Measurements from ENCODE around the gene PEAK3.

Gene PEAK3

GRCh38 chr19:2250766-2251105 lies 31.2 kb downstream of the PEAK3 start:
- no peak for DNase-seq (ENCODE audit: low read depth in 2 of 2)

- no peak for DNase-seq (ENCODE audit: low read depth in 2 of 2)
These were observed 31.9 kb downstream of the PEAK3 start for GRCh38 chr19:2249880-2250765.

- no peak for DNase-seq (ENCODE audit: low read depth in 2 of 2)
These were observed 32.7 kb downstream of the PEAK3 start, which contains the start of gene AMH for GRCh38 chr19:2249010-2249866. AMH (plus strand) TSS chr19:2249323; CDS start chr19:2249333, 10 bp downstream.

- DNase-seq (ENCODE audit: low read depth in 2 of 2), result no peak
These were observed 33.6 kb downstream of the PEAK3 start for GRCh38 chr19:2248136-2249009.

- no peak for DNase-seq (ENCODE audit: low read depth in 2 of 2)
These were observed 34.4 kb downstream of the PEAK3 start for GRCh38 chr19:2247433-2248101.

GRCh38 chr19:2246801-2247361 lies 35.1 kb downstream of the PEAK3 start:
- DNase-seq (ENCODE audit: low read depth in 2 of 2), result no peak

- DNase-seq (ENCODE audit: low read depth in 2 of 2), result no peak
These were observed 35.9 kb downstream of the PEAK3 start for GRCh38 chr19:2246014-2246620.

GRCh38 chr19:2245273-2245672 lies 36.7 kb downstream of the PEAK3 start:
- DNase-seq (ENCODE audit: low read depth in 2 of 2), result no peak

GRCh38 chr19:2244486-2244885 lies 37.5 kb downstream of the PEAK3 start:
- DNase-seq (ENCODE audit: low read depth in 2 of 2), result no peak

GRCh38 chr19:2244125-2244411 lies 37.9 kb downstream of the PEAK3 start:
- DNase-seq (ENCODE audit: low read depth in 2 of 2), result no peak

- no peak for DNase-seq (ENCODE audit: low read depth in 2 of 2)
These were observed 38.5 kb downstream of the PEAK3 start for GRCh38 chr19:2243274-2244124.

- no peak for DNase-seq (ENCODE audit: low read depth in 2 of 2)
These were observed 39.2 kb downstream of the PEAK3 start for GRCh38 chr19:2242816-2243215.

- no peak for DNase-seq (ENCODE audit: low read depth in 2 of 2)
These were observed 39.9 kb downstream of the PEAK3 start for GRCh38 chr19:2242092-2242537.

GRCh38 chr19:2240881-2241760 lies 40.9 kb downstream of the PEAK3 start:
- no peak for DNase-seq (ENCODE audit: low read depth in 2 of 2)

- DNase-seq (ENCODE audit: low read depth in 2 of 2), result no peak
These were observed 41.9 kb downstream of the PEAK3 start for GRCh38 chr19:2239771-2240770.

- DNase-seq (ENCODE audit: low read depth in 2 of 2), result no peak
These were observed 42.8 kb downstream of the PEAK3 start for GRCh38 chr19:2239173-2239572.

- no peak for DNase-seq (ENCODE audit: low read depth in 2 of 2)
These were observed 44.2 kb downstream of the PEAK3 start for GRCh38 chr19:2237869-2238153.

Measured in activated CD8-positive, alpha-beta memory T cell treated with anti-CD3 and anti-CD28 coated beads for 4 hours (primary cell).